Measurements from ENCODE around the gene CEP135.

CEP135 gene

GRCh38 chr4:56077676-56078075 lies 128.9 kb downstream of the CEP135 start:
- no peak overlapping the region for H2BK12ac ChIP-seq (ENCODE audit: low read length)
- peaks cover 2% of the 10 kb centered on the region for H3K9me3 ChIP-seq (ENCODE audit: insufficient read depth, low read depth, low read length)
- H3K27ac ChIP-seq (ENCODE audit: low read depth, low read length): no peak overlapping the region
- no peaks in the 10 kb centered on the region for H3K79me1 ChIP-seq (ENCODE audit: low read length)
- H2AK5ac ChIP-seq (ENCODE audit: low read length): no peak overlapping the region
- no peak overlapping the region for H3K4me2 ChIP-seq (ENCODE audit: low read length)
- H3K4me1 ChIP-seq (ENCODE audit: control insufficient read depth in 1 of 2, insufficient read depth in 2 of 2, low read length in 2 of 2): no peaks in the 10 kb centered on the region
- H4K12ac ChIP-seq (ENCODE audit: low read depth, low read length): no peak overlapping the region
- H3K27me3 ChIP-seq (ENCODE audit: insufficient read depth, low read length): no peaks in the 10 kb centered on the region
- no peak overlapping the region for H3K4me3 ChIP-seq (ENCODE audit: low read depth, low read length)
- no peak overlapping the region for H3K23ac ChIP-seq (ENCODE audit: low read length)
- no peak overlapping the region for H2AFZ ChIP-seq (ENCODE audit: insufficient read depth, low read length, poor library complexity)
- no peak overlapping the region for H4K91ac ChIP-seq (ENCODE audit: low read depth, low read length)
- no peak overlapping the region for H3K14ac ChIP-seq (ENCODE audit: low read length)
- H4K8ac ChIP-seq (ENCODE audit: low read depth, low read length): no peak overlapping the region
- H3K9ac ChIP-seq (ENCODE audit: low read length): no peak overlapping the region
- H3K4ac ChIP-seq (ENCODE audit: low read depth, low read length): no peak overlapping the region
- WGBS (ENCODE audit: extremely low coverage, insufficient coverage, insufficient read length): no CpG with 5 or more reads among the region's 2 CpGs
- peaks cover 1 to 2% of the 10 kb centered on the region in 2 experiments for H3K36me3 ChIP-seq (ENCODE audit: control insufficient read depth in 1 of 2, insufficient read depth in 2 of 2, low read length in 2 of 2)
- no peak overlapping the region for H2BK5ac ChIP-seq (ENCODE audit: low read depth, low read length, poor library complexity)
- DNase-seq: peak in 1 of 2 donors; percentile 15
- no peak overlapping the region for H3K18ac ChIP-seq (ENCODE audit: low read length)
- no peaks in the 10 kb centered on the region for H3K79me2 ChIP-seq (ENCODE audit: control insufficient read depth, insufficient read depth, low read length, poor library complexity)
- no peak overlapping the region for H2BK120ac ChIP-seq (ENCODE audit: insufficient read depth, low read length, poor library complexity)

GRCh38 chr4:56078866-56079265 lies 130.1 kb downstream of the CEP135 start:
- no peak overlapping the region for H3K4ac ChIP-seq (ENCODE audit: low read depth, low read length)
- H3K23ac ChIP-seq (ENCODE audit: low read length): no peak overlapping the region
- H3K14ac ChIP-seq (ENCODE audit: low read length): no peak overlapping the region
- no peak overlapping the region for H2BK5ac ChIP-seq (ENCODE audit: low read depth, low read length, poor library complexity)
- H2BK12ac ChIP-seq (ENCODE audit: low read length): no peak overlapping the region
- H3K27me3 ChIP-seq (ENCODE audit: insufficient read depth, low read length): no peaks in the 10 kb centered on the region
- no peak overlapping the region for H4K91ac ChIP-seq (ENCODE audit: low read depth, low read length)
- no peak overlapping the region for H3K9ac ChIP-seq (ENCODE audit: low read length)
- no peak overlapping the region for H3K18ac ChIP-seq (ENCODE audit: low read length)
- peaks cover 1 to 2% of the 10 kb centered on the region in 2 experiments for H3K36me3 ChIP-seq (ENCODE audit: control insufficient read depth in 1 of 2, insufficient read depth in 2 of 2, low read length in 2 of 2)
- H3K79me1 ChIP-seq (ENCODE audit: low read length): no peaks in the 10 kb centered on the region
- H3K79me2 ChIP-seq (ENCODE audit: control insufficient read depth, insufficient read depth, low read length, poor library complexity): no peaks in the 10 kb centered on the region
- WGBS (ENCODE audit: extremely low coverage, insufficient coverage, insufficient read length): no CpG with 5 or more reads among the region's 4 CpGs
- H3K4me2 ChIP-seq (ENCODE audit: low read length): no peak overlapping the region
- H4K12ac ChIP-seq (ENCODE audit: low read depth, low read length): no peak overlapping the region
- H3K4me1 ChIP-seq (ENCODE audit: control insufficient read depth in 1 of 2, insufficient read depth in 2 of 2, low read length in 2 of 2): no peaks in the 10 kb centered on the region
- H2AFZ ChIP-seq (ENCODE audit: insufficient read depth, low read length, poor library complexity): no peak overlapping the region
- no peak overlapping the region for H2AK5ac ChIP-seq (ENCODE audit: low read length)
- no peak overlapping the region for H3K27ac ChIP-seq (ENCODE audit: low read depth, low read length)
- H3K9me3 ChIP-seq (ENCODE audit: insufficient read depth, low read depth, low read length): peaks cover 2% of the 10 kb centered on the region
- no peak overlapping the region for H4K8ac ChIP-seq (ENCODE audit: low read depth, low read length)
- H2BK120ac ChIP-seq (ENCODE audit: insufficient read depth, low read length, poor library complexity): no peak overlapping the region
- DNase-seq: no peak
- no peak overlapping the region for H3K4me3 ChIP-seq (ENCODE audit: low read depth, low read length)

GRCh38 chr4:56080384-56080783 lies 131.6 kb downstream of the CEP135 start:
- Histone ChIP-seq H3K79me2 (ENCODE audit: control insufficient read depth, insufficient read depth, low read length, poor library complexity) (no peaks in the 10 kb centered on the region), H2AK5ac (ENCODE audit: low read length) (no peak overlapping the region), H2BK5ac (ENCODE audit: low read depth, low read length, poor library complexity) (no peak overlapping the region), H4K12ac (ENCODE audit: low read depth, low read length) (no peak overlapping the region), H3K27ac (ENCODE audit: low read depth, low read length) (no peak overlapping the region), H4K8ac (ENCODE audit: low read depth, low read length) (no peak overlapping the region), H3K9me3 (ENCODE audit: insufficient read depth, low read depth, low read length) (peaks cover 2% of the 10 kb centered on the region), H2BK12ac (ENCODE audit: low read length) (no peak overlapping the region), H3K4ac (ENCODE audit: low read depth, low read length) (no peak overlapping the region), H2BK120ac (ENCODE audit: insufficient read depth, low read length, poor library complexity) (no peak overlapping the region), H3K23ac (ENCODE audit: low read length) (no peak overlapping the region), H3K14ac (ENCODE audit: low read length) (no peak overlapping the region), H3K4me1 (ENCODE audit: control insufficient read depth in 1 of 2, insufficient read depth in 2 of 2, low read length in 2 of 2) (no peaks in the 10 kb centered on the region), H4K91ac (ENCODE audit: low read depth, low read length) (no peak overlapping the region), H3K27me3 (ENCODE audit: insufficient read depth, low read length) (no peaks in the 10 kb centered on the region), H3K4me2 (ENCODE audit: low read length) (no peak overlapping the region), H3K79me1 (ENCODE audit: low read length) (no peaks in the 10 kb centered on the region), H3K9ac (ENCODE audit: low read length) (no peak overlapping the region), H3K18ac (ENCODE audit: low read length) (no peak overlapping the region), H2AFZ (ENCODE audit: insufficient read depth, low read length, poor library complexity) (no peak overlapping the region), H3K36me3 (ENCODE audit: control insufficient read depth in 1 of 2, insufficient read depth in 2 of 2, low read length in 2 of 2) (peaks cover 1 to 2% of the 10 kb centered on the region in 2 experiments), H3K4me3 (ENCODE audit: low read depth, low read length) (no peak overlapping the region)
- DNase-seq: no peak
- no CpG with 5 or more reads among the region's 4 CpGs for WGBS (ENCODE audit: extremely low coverage, insufficient coverage, insufficient read length)

- Histone ChIP-seq H3K79me2 (ENCODE audit: control insufficient read depth, insufficient read depth, low read length, poor library complexity) (no peaks in the 10 kb centered on the region), H4K12ac (ENCODE audit: low read depth, low read length) (no peak overlapping the region), H4K91ac (ENCODE audit: low read depth, low read length) (no peak overlapping the region), H3K23ac (ENCODE audit: low read length) (no peak overlapping the region), H3K4me2 (ENCODE audit: low read length) (no peak overlapping the region), H2BK5ac (ENCODE audit: low read depth, low read length, poor library complexity) (no peak overlapping the region), H3K9ac (ENCODE audit: low read length) (no peak overlapping the region), H2BK120ac (ENCODE audit: insufficient read depth, low read length, poor library complexity) (no peak overlapping the region), H3K79me1 (ENCODE audit: low read length) (no peaks in the 10 kb centered on the region), H2AFZ (ENCODE audit: insufficient read depth, low read length, poor library complexity) (no peak overlapping the region), H3K4me1 (ENCODE audit: control insufficient read depth in 1 of 2, insufficient read depth in 2 of 2, low read length in 2 of 2) (peaks cover 3 to 6% of the 10 kb centered on the region in 2 experiments), H3K4ac (ENCODE audit: low read depth, low read length) (no peak overlapping the region), H3K36me3 (ENCODE audit: control insufficient read depth in 1 of 2, insufficient read depth in 2 of 2, low read length in 2 of 2) (peaks cover 1 to 2% of the 10 kb centered on the region in 2 experiments), H3K27ac (ENCODE audit: low read depth, low read length) (no peak overlapping the region), H3K9me3 (ENCODE audit: insufficient read depth, low read depth, low read length) (peaks cover 2% of the 10 kb centered on the region), H3K18ac (ENCODE audit: low read length) (no peak overlapping the region), H3K14ac (ENCODE audit: low read length) (no peak overlapping the region), H2BK12ac (ENCODE audit: low read length) (no peak overlapping the region), H3K4me3 (ENCODE audit: low read depth, low read length) (no peak overlapping the region), H3K27me3 (ENCODE audit: insufficient read depth, low read length) (no peaks in the 10 kb centered on the region), H2AK5ac (ENCODE audit: low read length) (no peak overlapping the region), H4K8ac (ENCODE audit: low read depth, low read length) (no peak overlapping the region)
- DNase-seq: no peak
Observed at GRCh38 chr4:56082829-56083228, 134.1 kb downstream of the CEP135 start.

Measured in trophoblast cell (in vitro differentiated cells and primary cell).